SK-N-MC (cell line): ENCODE results near the gene PDZD4.

Source experiments
- DNase-seq: peaks from one replicate; pipeline ENCODE4 v3.0.0-alpha.2; 2011; ENCODE audit warnings: low read depth, low spot score
- H3K27ac ChIP-seq: fragments of 200-600 bp; sonication (generic); 2 replicates; pipeline ENCODE4 v1.5.1; 2016; ENCODE audit warnings: mixed run types
- H3K36me3 ChIP-seq: fragments of 200-600 bp; sonication (generic); 2 replicates; pipeline ENCODE4 v1.6.1; 2017; ENCODE audit warnings: antibody characterized with exemption, low read length, mixed read lengths; ENCODE audit not compliant: insufficient read depth
- H3K4me3 ChIP-seq: fragments of 200-600 bp; sonication (generic); 2 replicates; pipeline ENCODE4 v1.5.1; 2016
- H3K9ac ChIP-seq: fragments of 200-600 bp; sonication (generic); 2 replicates; pipeline ENCODE4 v1.8.0; 2017; ENCODE audit warnings: mixed run types, mixed read lengths; ENCODE audit not compliant: insufficient read length
- H3K9me3 ChIP-seq: fragments of 200-600 bp; sonication (generic); 2 replicates; pipeline ENCODE4 v1.6.1; 2017; ENCODE audit warnings: low read depth, mild to moderate bottlenecking, antibody characterized with exemption, low read length, moderate library complexity, mixed read lengths
- EZH2 ChIP-seq: fragments of 200-600 bp; sonication (generic); IDR thresholded peaks from one replicate; pipeline ENCODE4 v1.6.1; 2017; ENCODE audit warnings: antibody characterized with exemption
- FOXP2 ChIP-seq: optimal IDR thresholded peaks from 2 replicates; pipeline ENCODE3; 2011; ENCODE audit warnings: mild to moderate bottlenecking, moderate library complexity; ENCODE audit not compliant: insufficient read depth; ENCODE audit errors: extremely low read length, control extremely low read depth
- POLR2AphosphoS5 ChIP-seq: IDR thresholded peaks from 2 replicates; pipeline ENCODE4 v1.6.1; 2012; ENCODE audit warnings: mild to moderate bottlenecking, low read depth, low read length, borderline replicate concordance

The PDZD4 gene

DNA sequence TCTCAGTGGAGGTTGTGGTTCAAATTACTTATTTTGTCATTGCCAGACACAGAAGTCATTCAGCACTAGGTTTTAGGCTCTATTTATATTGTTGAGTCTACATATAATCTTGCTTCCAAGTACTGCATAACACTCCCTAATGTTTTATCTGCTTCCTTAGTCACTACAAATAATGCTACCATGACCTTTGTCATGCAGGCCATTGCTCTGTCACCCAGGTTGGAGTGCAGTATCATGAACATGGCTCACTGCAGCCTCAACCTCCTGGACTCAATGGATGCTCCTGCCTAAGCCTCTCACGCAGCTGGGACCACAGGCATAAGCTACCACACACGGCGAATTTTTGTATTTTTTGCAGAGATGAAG lies 23.5 kb upstream of the PDZD4 start:
- no peak overlapping the region for H3K27ac ChIP-seq
- H3K4me3 ChIP-seq = no peak overlapping the region
- DNase-seq = no peak
- H3K9me3 ChIP-seq = no peaks in the 10 kb centered on the region
- no peak overlapping the region for H3K9ac ChIP-seq
- H3K36me3 ChIP-seq = no peaks in the 10 kb centered on the region
- TF ChIP-seq POLR2AphosphoS5 (no peak), FOXP2 (no peak), EZH2 (no peak)

DNA sequence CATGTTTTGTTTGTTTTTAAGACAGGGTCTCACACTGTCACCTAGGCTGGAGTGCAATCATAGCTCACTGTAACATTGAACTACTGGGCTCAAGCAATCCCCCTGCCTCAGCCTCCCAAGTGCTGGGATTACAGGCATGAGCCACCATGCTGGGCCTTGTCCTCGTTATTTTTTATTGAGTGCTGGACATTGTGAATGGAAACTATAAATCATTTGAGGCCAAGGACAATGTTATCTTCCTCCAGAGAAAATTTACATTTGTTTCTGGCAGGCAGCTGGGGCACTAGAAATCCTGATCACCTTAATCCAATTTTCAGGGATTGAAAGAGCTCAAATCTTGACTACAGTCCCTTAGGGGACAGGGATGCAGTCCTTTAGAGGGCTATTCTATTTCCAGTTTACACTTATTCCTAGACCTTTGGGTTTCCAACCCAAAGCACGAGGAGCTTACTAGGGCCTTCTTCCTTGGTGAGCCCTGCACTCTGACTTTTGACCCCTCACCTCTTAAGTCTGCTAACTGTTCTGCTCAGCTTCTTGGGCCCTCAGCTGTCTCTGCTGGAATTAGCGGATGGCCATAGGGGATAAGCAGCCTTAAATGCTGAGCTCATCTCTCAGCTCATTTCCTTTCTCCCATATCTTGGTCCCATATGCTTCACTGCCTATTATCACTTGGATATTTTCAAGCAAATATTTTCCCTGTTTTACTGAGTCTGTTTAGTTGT lies 23.0 kb upstream of the PDZD4 start:
- H3K9ac ChIP-seq = no peak overlapping the region
- H3K27ac ChIP-seq = no peak overlapping the region
- H3K4me3 ChIP-seq = no peak overlapping the region
- no peaks in the 10 kb centered on the region for H3K9me3 ChIP-seq
- DNase-seq = no peak
- TF ChIP-seq FOXP2 = no peak
- TF ChIP-seq EZH2 = no peak
- no peak for TF ChIP-seq POLR2AphosphoS5
- H3K36me3 ChIP-seq = no peaks in the 10 kb centered on the region

DNA sequence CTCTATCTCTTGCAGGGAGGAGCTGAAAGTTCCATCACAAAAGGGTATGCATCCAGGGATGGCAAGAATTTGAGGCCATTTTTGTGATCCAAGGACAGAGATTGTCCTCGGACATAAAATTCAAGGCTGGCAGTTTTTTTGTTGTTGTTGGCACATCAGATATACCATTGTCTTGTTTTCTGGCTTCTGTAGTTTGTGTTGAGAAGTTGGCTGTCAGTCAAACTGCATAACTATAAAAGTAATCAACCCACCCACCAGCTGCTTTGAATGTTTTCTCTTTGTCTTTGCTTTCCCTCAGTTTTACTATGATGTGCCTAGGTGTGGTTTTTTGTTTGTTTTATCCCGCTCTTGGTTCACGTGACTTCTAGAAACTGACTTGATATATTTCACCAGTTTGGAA lies 21.6 kb upstream of the PDZD4 start:
- TF ChIP-seq EZH2 (no peak), FOXP2 (no peak), POLR2AphosphoS5 (no peak)
- Histone ChIP-seq H3K9me3 (no peaks in the 10 kb centered on the region), H3K4me3 (no peak overlapping the region), H3K36me3 (no peaks in the 10 kb centered on the region), H3K27ac (no peak overlapping the region), H3K9ac (no peak overlapping the region)
- DNase-seq = no peak

DNA sequence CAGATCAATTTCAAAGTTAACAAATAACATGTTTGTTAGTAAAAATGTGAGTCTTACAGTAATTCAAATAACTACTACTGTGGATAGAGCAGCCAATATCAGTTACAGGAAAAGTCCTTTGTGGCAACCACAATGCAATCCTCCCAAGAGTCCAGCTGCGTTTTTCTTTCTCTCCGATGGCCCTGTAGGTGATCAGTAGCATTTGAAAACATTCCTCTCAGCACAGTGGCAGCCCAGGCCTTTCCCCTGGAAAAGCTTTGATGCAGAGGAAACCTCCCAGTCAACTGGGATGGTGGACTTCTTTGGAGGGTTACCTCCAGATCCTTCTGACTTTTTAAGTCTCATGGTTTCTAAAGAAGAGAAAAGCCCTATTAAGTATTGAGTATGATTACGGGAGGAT lies 18.0 kb upstream of the PDZD4 start:
- Histone ChIP-seq H3K4me3 (no peak overlapping the region), H3K9me3 (no peaks in the 10 kb centered on the region), H3K9ac (no peak overlapping the region), H3K36me3 (no peaks in the 10 kb centered on the region), H3K27ac (no peak overlapping the region)
- no peak for TF ChIP-seq POLR2AphosphoS5
- DNase-seq = no peak

DNA sequence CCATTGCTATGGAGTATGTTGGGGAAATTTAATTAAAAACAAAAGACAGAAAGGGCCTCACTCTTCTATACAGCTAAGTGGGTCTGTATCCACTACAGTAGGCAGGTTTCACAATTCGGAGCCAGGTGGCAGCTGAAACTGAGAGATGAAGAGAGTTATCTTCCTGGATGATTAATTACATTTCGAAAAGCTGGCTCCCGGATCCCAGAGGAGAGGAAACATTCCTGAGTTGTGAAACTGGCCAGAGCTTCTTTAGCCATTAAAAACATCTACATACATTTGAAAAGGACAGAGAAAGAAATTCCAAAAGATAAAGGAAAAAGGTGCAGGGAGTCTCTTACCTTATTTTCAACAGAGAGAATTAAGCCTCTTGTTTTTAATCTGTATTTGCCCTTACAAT lies 15.5 kb upstream of the PDZD4 start:
- no peak overlapping the region for H3K9ac ChIP-seq
- H3K27ac ChIP-seq = no peak overlapping the region
- no peak for DNase-seq
- no peaks in the 10 kb centered on the region for H3K36me3 ChIP-seq
- no peaks in the 10 kb centered on the region for H3K9me3 ChIP-seq
- no peak for TF ChIP-seq FOXP2
- TF ChIP-seq EZH2 = no peak
- no peak for TF ChIP-seq POLR2AphosphoS5
- no peak overlapping the region for H3K4me3 ChIP-seq

DNA sequence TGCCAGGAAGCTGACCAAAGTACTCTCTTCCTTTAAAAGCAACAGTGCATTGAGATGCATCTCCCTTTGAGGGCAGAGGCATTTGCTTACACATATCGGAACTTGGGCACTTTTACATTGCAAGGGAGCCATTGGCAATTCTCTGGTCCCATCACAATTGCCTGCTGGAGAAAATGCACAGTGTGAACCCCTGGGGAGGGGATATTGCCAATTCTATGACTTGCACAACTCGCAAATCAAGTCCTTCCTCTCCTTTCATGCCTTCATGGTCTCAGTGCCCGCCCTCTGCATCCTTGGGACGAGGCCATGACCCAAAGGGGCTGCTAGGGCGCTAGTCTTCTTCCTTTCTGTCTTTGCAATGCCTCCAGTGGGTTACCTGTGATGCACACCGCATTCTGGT lies 14.9 kb upstream of the PDZD4 start:
- Histone ChIP-seq H3K9ac (no peak overlapping the region), H3K9me3 (no peaks in the 10 kb centered on the region), H3K27ac (no peak overlapping the region), H3K4me3 (no peak overlapping the region), H3K36me3 (no peaks in the 10 kb centered on the region)
- no peak for TF ChIP-seq EZH2
- no peak for TF ChIP-seq POLR2AphosphoS5
- no peak for TF ChIP-seq FOXP2
- no peak for DNase-seq

DNA sequence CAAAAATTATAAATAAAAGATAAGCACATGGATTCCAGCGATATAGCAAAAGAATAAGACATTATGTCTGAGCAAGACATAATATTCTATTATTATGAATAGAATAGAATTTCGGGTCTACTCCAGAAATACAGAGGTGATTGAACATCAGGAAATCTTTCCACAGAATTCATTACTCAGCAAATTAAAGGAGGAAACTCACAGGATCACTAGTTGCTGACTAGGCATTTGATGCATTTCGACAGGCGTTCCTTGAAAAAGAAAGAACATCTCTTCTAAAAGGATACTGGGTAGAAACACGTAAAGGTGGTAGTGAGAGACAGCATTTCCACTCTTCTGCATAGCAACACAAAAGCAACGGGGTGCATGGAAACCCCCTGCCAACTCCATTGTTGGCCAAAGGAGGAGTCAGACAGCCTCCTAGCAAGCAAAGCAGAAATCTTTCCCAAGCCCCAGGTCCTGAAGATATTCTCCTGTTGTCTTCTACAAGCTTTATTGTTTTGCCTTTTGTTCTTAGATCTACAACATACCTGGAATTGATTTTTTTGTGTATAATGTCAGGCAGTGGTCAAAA lies 14.3 kb upstream of the PDZD4 start:
- H3K9me3 ChIP-seq = no peaks in the 10 kb centered on the region
- no peak overlapping the region for H3K4me3 ChIP-seq
- H3K9ac ChIP-seq = no peak overlapping the region
- DNase-seq = no peak
- TF ChIP-seq EZH2 (no peak), POLR2AphosphoS5 (no peak), FOXP2 (no peak)
- H3K27ac ChIP-seq = no peak overlapping the region
- no peaks in the 10 kb centered on the region for H3K36me3 ChIP-seq

DNA sequence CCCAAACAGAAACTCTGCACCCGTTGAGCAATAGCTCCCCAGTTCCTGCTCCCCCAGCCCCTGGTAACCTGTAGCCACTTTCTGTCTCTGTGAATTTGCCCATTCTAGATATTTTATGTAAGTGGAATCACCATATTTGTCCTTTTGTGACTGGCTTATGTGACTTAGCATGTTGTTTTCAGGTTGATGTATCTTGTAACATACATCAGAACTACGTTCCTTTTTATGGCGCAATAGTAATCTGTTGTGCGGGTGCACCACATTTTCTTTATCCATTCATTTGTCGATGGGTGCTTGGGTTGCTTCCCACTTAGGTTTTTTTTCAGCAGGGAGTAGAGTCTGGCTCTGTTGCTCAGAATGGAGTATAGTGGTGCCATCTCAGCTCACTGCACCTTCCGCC lies 6.6 kb upstream of the PDZD4 start:
- Histone ChIP-seq H3K9ac (no peak overlapping the region), H3K36me3 (no peaks in the 10 kb centered on the region), H3K4me3 (no peak overlapping the region), H3K9me3 (no peaks in the 10 kb centered on the region), H3K27ac (no peak overlapping the region)
- TF ChIP-seq POLR2AphosphoS5 (no peak), EZH2 (no peak), FOXP2 (no peak)
- no peak for DNase-seq

DNA sequence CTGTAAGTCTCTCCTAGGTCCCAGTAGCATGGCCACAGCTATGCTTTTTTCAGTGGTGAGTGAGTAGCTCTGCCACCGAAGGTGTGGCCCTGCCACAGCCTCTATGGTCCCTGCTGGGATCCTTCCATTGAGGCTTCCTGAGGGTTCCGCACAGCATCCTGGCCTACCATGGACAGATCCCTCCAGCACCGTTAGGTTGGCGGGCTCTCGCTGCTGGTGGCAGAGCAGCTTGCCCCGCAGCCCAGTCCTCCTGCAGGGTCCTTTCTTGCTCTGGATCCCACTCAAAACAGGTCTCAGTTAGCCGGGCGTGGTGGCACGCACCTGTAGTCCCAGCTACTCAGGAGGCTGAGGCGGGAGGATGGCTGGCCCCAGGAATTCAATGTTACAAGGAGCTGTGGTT lies 2.4 kb upstream of the PDZD4 start:
- Histone ChIP-seq H3K9ac (no peak overlapping the region), H3K9me3 (no peaks in the 10 kb centered on the region), H3K27ac (no peak overlapping the region), H3K36me3 (no peaks in the 10 kb centered on the region), H3K4me3 (no peak overlapping the region)
- no peak for DNase-seq
- no peak for TF ChIP-seq EZH2
- no peak for TF ChIP-seq FOXP2
- TF ChIP-seq POLR2AphosphoS5 = no peak
